ENCODE data around the gene SYT7. TPM values are rescaled to one million over a fixed set of nuclear protein-coding genes. Genes with fewer than 3 reads are reported as not detected.

SYT7 gene
- polyA plus RNA-seq, 2 of the 4 experiments (the other 2 are of a cell fraction), result 0.37 to 1.0 TPM

DNA sequence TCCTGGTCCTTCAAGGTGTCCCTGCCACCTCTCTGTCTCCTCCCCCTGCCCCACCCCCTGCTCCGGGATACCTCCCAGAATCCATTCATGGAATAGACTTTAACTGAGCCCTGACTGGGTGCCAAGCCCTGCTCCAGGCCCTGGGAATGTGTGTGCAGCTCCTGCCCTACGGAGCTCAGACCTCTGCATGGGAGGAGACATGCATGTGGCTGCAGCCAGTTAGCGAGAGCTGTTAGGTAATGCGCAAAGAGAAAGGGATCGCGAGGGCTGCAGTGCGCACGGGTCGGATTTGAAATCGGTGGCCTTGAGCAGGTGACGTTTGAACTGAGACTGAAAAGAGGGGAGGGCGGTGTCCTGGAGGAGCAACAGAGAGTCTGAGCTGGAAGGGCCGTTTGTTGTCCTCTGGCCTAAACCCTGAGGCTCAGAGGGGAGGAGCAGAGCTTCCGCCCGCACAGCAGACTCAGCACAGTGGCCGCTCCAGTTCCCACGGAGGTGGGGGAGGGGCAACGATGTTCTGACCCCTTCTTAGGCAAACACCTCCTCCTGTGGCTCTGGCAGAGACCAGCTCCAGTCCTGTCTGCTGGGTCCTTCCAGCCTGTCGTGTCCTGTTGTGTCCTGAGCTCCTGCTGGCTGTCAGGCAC, 92.1 kb downstream of the SYT7 start (continued):
- TF ChIP-seq EHMT2 (IDR thresholded peaks at IDR 0.05; ENCODE audit: low read depth) (no peak), MAFK (IDR thresholded peaks at IDR 0.05; ENCODE audit: partially characterized antibody) (no peak), BCL3 (IDR thresholded peaks at IDR 0.05) (no peak), CBX8 (IDR thresholded peaks at IDR 0.05) (no peak), FOSB (CRISPR knock-in tag; IDR thresholded peaks at IDR 0.05) (no peak), SMC3 (IDR thresholded peaks at IDR 0.05) (no peak), FOSL2 (IDR thresholded peaks at IDR 0.05) (no peak), FOSL2 (CRISPR knock-in tag; IDR thresholded peaks at IDR 0.05) (no peak), TP53 (CRISPR knock-in tag; IDR thresholded peaks at IDR 0.05) (no peak), NPAS2 (CRISPR knock-in tag; IDR thresholded peaks at IDR 0.05; ENCODE audit: borderline replicate concordance) (no peak), TFCP2L1 (CRISPR knock-in tag; IDR thresholded peaks at IDR 0.05) (no peak), MAZ (IDR thresholded peaks at IDR 0.05; ENCODE audit: borderline replicate concordance, low read depth, low read length) (no peak), GATA3 (IDR thresholded peaks at IDR 0.05; ENCODE audit: borderline replicate concordance) (no peak)
- TF ChIP-seq, protein P1, sequence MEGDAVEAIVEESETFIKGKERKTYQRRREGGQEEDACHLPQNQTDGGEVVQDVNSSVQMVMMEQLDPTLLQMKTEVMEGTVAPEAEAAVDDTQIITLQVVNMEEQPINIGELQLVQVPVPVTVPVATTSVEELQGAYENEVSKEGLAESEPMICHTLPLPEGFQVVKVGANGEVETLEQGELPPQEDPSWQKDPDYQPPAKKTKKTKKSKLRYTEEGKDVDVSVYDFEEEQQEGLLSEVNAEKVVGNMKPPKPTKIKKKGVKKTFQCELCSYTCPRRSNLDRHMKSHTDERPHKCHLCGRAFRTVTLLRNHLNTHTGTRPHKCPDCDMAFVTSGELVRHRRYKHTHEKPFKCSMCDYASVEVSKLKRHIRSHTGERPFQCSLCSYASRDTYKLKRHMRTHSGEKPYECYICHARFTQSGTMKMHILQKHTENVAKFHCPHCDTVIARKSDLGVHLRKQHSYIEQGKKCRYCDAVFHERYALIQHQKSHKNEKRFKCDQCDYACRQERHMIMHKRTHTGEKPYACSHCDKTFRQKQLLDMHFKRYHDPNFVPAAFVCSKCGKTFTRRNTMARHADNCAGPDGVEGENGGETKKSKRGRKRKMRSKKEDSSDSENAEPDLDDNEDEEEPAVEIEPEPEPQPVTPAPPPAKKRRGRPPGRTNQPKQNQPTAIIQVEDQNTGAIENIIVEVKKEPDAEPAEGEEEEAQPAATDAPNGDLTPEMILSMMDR (IDR thresholded peaks at IDR 0.05), result no peak

DNA sequence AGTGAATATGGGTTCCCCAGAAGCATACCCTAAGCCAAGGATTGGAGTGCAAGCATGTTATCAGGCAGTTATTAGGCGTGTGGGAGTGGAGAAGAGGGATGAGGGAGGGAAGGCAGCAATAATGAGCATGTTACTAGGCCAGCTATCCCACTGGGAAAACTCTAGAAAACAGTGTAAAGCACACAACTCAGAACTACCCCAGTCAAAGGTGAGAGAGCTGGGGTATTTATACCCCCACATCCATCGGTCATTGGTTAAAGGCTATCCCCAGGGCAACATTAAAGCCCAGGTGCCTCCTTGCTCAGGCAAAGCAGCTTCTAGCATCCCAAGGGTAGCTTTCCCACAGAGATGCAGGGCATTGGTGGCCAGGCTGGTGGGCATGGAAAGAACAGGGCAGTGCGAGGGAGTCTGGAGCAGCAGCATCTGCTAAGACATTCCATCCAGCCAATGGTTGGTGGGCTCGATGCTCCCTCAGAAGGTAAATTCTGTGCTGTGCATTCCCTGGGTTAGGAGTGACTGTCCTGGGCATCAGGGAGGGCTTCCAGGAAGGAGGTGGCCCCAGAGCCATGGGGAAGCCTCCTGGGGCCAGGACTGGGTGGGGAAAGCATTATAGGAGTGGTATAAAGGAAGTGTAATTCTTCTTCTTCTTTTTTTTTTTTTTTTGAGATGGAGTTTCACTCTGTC, 93.4 kb downstream of the SYT7 start:
- FAIRE-seq (no peak), DNase-seq (ENCODE audit: low read depth in 1 of 2, low spot score in 1 of 2) (no peak), ATAC-seq (no peak)
- no peaks in the 10 kb centered on the region for H3K9me3 ChIP-seq
- no peak overlapping the region for H3K4me2 ChIP-seq
- ChIA-PET POLR2A (no interaction called here), CTCF (interaction anchor here (0.6 to 9.1 kb wide), 8 partner anchors 10 to 380 kb away, joined by 3 to 75 read pairs (median 8); partner anchors contain the start of gene LRRC10B)
- H3K4me3 ChIP-seq, result no peak overlapping the region
- TF ChIP-seq RAD21 (conservative IDR thresholded peaks at IDR 0.05 in 1 of 2, IDR thresholded peaks at IDR 0.05 in 1 of 2) (no peak), RNF2 (IDR thresholded peaks at IDR 0.05; ENCODE audit: borderline replicate concordance, low read depth) (no peak), POLR2AphosphoS2 (conservative IDR thresholded peaks at IDR 0.05; ENCODE audit: low read length) (no peak), CBX8 (IDR thresholded peaks at IDR 0.05) (no peak), HDAC2 (IDR thresholded peaks at IDR 0.05) (no peak), HOXB5 (CRISPR knock-in tag; IDR thresholded peaks at IDR 0.05) (no peak), CHD4 (IDR thresholded peaks at IDR 0.05; ENCODE audit: borderline replicate concordance) (no peak), BHLHE40 (IDR thresholded peaks at IDR 0.05; ENCODE audit: low read depth, low read length) (no peak)
- 81% methylated on average over 4 of the region's 4 CpGs for WGBS (ENCODE audit: missing lambda C conversion rate)
- H3K27ac ChIP-seq, result no peak overlapping the region
- no peaks in the 10 kb centered on the region for H3K4me1 ChIP-seq

- H3K4me3 ChIP-seq, result no peak overlapping the region
- H3K4me1 ChIP-seq, result no peaks in the 10 kb centered on the region
- ChIA-PET POLR2A (no interaction called here), CTCF (interaction anchor here (1.7 to 9.1 kb wide), 6 partner anchors 8 to 41 kb away, joined by 5 to 75 read pairs (median 10); partner anchors contain the start of gene LRRC10B)
- FAIRE-seq (no peak), ATAC-seq (no peak), DNase-seq (ENCODE audit: low read depth in 1 of 2, low spot score in 1 of 2) (no peak)
- no peaks in the 10 kb centered on the region for H3K9me3 ChIP-seq
- no peak overlapping the region for H3K4me2 ChIP-seq
- WGBS (ENCODE audit: missing lambda C conversion rate), result 51% methylated on average over 5 of the region's 5 CpGs
- H3K27ac ChIP-seq, result no peak overlapping the region
- TF ChIP-seq JUN (IDR thresholded peaks at IDR 0.05) (no peak), EHF (CRISPR knock-in tag; IDR thresholded peaks at IDR 0.05) (no peak), TFCP2L1 (CRISPR knock-in tag; IDR thresholded peaks at IDR 0.05) (no peak), FOSL2 (IDR thresholded peaks at IDR 0.05) (no peak), FOSL2 (CRISPR knock-in tag; IDR thresholded peaks at IDR 0.05) (no peak), CEBPB (IDR thresholded peaks at IDR 0.05) (no peak), PHF8 (IDR thresholded peaks at IDR 0.05; ENCODE audit: borderline replicate concordance, low read depth) (no peak), PBX3 (IDR thresholded peaks at IDR 0.05) (no peak), RFX5 (IDR thresholded peaks at IDR 0.05) (no peak), RNF2 (IDR thresholded peaks at IDR 0.05; ENCODE audit: borderline replicate concordance, low read depth) (no peak), ZC3H11A (IDR thresholded peaks at IDR 0.05) (no peak), FOSB (CRISPR knock-in tag; IDR thresholded peaks at IDR 0.05) (no peak), ZFP36 (IDR thresholded peaks at IDR 0.05; ENCODE audit: borderline replicate concordance, partially characterized antibody) (no peak), E2F6 (IDR thresholded peaks at IDR 0.05; ENCODE audit: borderline replicate concordance, low read depth) (no peak)
- TF ChIP-seq, protein P2, sequence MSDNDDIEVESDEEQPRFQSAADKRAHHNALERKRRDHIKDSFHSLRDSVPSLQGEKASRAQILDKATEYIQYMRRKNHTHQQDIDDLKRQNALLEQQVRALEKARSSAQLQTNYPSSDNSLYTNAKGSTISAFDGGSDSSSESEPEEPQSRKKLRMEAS (IDR thresholded peaks at IDR 0.05), result no peak
- TF ChIP-seq, protein P3, sequence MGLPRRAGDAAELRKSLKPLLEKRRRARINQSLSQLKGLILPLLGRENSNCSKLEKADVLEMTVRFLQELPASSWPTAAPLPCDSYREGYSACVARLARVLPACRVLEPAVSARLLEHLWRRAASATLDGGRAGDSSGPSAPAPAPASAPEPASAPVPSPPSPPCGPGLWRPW (IDR thresholded peaks at IDR 0.05), result no peak
Measured at GRCh38 chr11:61486779-61487178, 94.1 kb downstream of the SYT7 start.
